CD14-positive monocyte (primary cell): ENCODE measurements around the gene CEP112. TPM values are rescaled to one million over a fixed set of nuclear protein-coding genes. Genes with fewer than 3 reads are reported as not detected.

Source experiments
- DNase-seq, 3 donors: peaks; one replicate each; pipeline ENCODE4 v3.0.0-alpha.2; 2011 to 2022
- H2AFZ ChIP-seq: 2 replicates; pipeline ENCODE4 v1.6.0; 2012; ENCODE audit warnings: mild to moderate bottlenecking, low read depth, low read length, inconsistent platforms; ENCODE audit not compliant: insufficient read depth, poor library complexity, severe bottlenecking
- H3K27ac ChIP-seq, 2 donors: 1 replicate in 1 of 2; 2 replicates in 1 of 2; pipeline ENCODE4 v1.5.1; 2012 to 2013; ENCODE audit warnings: low read length in 2 of 2, control low read depth in 1 of 2, inconsistent platforms in 1 of 2, low read depth in 1 of 2, mild to moderate bottlenecking in 1 of 2
- H3K27me3 ChIP-seq, 2 donors: one replicate each; pipeline versions ENCODE4 v1.6.0 to v1.6.1; 2011 to 2013; ENCODE audit warnings: low read length in 2 of 2; ENCODE audit not compliant: control insufficient read depth in 2 of 2, insufficient read depth in 2 of 2
- H3K36me3 ChIP-seq, 2 donors: replicated peaks in 1 of 2; 1 replicate in 1 of 2; 2 replicates in 1 of 2; pipeline versions ENCODE4 v1.5.1 to v1.6.1; 2012 to 2013; ENCODE audit warnings: low read length in 2 of 2, control low read depth in 1 of 2, inconsistent platforms in 1 of 2, mild to moderate bottlenecking in 1 of 2; ENCODE audit not compliant: insufficient read depth in 2 of 2, control insufficient read depth in 1 of 2
- H3K4me1 ChIP-seq, 2 donors: 1 replicate in 1 of 2; 2 replicates in 1 of 2; pipeline versions ENCODE4 v1.5.1 to v1.6.1; 2012 to 2013; ENCODE audit warnings: low read length in 2 of 2, control low read depth in 1 of 2, inconsistent platforms in 1 of 2, mild to moderate bottlenecking in 1 of 2, moderate library complexity in 1 of 2; ENCODE audit not compliant: insufficient read depth in 2 of 2, control insufficient read depth in 1 of 2
- H3K4me2 ChIP-seq: replicated peaks from 2 replicates; pipeline ENCODE3; 2012; ENCODE audit warnings: low read length, moderate library complexity, mild to moderate bottlenecking; ENCODE audit not compliant: poor library complexity, severe bottlenecking; ENCODE audit errors: extremely low read depth
- H3K4me3 ChIP-seq, 3 experiments: fragments of 200-600 bp in 1 of 3; sonication (generic) in 1 of 3; replicated peaks in 1 of 3; 1 replicate in 2 of 3; 2 replicates in 1 of 3; pipeline ENCODE4 v1.5.1; 2011 to 2013; ENCODE audit warnings: low read length in 3 of 3, mild to moderate bottlenecking in 3 of 3, control low read depth in 2 of 3, low read depth in 2 of 3, inconsistent platforms in 1 of 3, moderate library complexity in 1 of 3
- H3K79me2 ChIP-seq: 2 replicates; pipeline ENCODE4 v1.6.0; 2012; ENCODE audit warnings: mild to moderate bottlenecking, control low read depth, inconsistent platforms, low read length, moderate library complexity; ENCODE audit not compliant: insufficient read depth
- H3K9ac ChIP-seq: 2 replicates; pipeline ENCODE4 v1.6.0; 2017; ENCODE audit warnings: low read length, mild to moderate bottlenecking; ENCODE audit not compliant: insufficient read depth, poor library complexity, severe bottlenecking
- H3K9me3 ChIP-seq, 2 donors: replicated peaks in 1 of 2; 1 replicate in 1 of 2; 2 replicates in 1 of 2; pipeline versions ENCODE4 v1.5.1 to v1.6.1; 2012 to 2013; ENCODE audit warnings: low read length in 2 of 2, control low read depth in 1 of 2; ENCODE audit not compliant: control insufficient read depth in 1 of 2, insufficient read depth in 1 of 2
- H4K20me1 ChIP-seq: 2 replicates; pipeline ENCODE4 v1.6.0; 2012; ENCODE audit warnings: mild to moderate bottlenecking, low read length, control low read depth, moderate library complexity; ENCODE audit not compliant: insufficient read depth
- H3K27ac Mint-ChIP-seq, 7 donors: one replicate each; pipeline ENCODE4 v1.8.0; 2020; ENCODE audit warnings: mild to moderate bottlenecking in 7 of 7, mixed read lengths in 7 of 7, moderate library complexity in 6 of 7, inconsistent platforms in 2 of 7
- H3K27me3 Mint-ChIP-seq, 3 donors: one replicate each; pipeline ENCODE4 v1.8.0; 2021 to 2022; ENCODE audit warnings: low read depth in 3 of 3, mild to moderate bottlenecking in 3 of 3, mixed read lengths in 3 of 3, moderate library complexity in 3 of 3, inconsistent platforms in 1 of 3
- H3K36me3 Mint-ChIP-seq, 2 donors: one replicate each; pipeline ENCODE4 v1.8.0; 2020; ENCODE audit warnings: mixed read lengths in 2 of 2, inconsistent platforms in 1 of 2, mild to moderate bottlenecking in 1 of 2
- H3K4me1 Mint-ChIP-seq: one replicate; pipeline ENCODE4 v1.8.0; 2020; ENCODE audit warnings: mild to moderate bottlenecking, mixed read lengths
- H3K4me3 Mint-ChIP-seq, 2 donors: one replicate each; pipeline ENCODE4 v1.8.0; 2020; ENCODE audit warnings: mild to moderate bottlenecking in 2 of 2, mixed read lengths in 2 of 2, moderate library complexity in 1 of 2
- H3K9me3 Mint-ChIP-seq, 7 donors: one replicate each; pipeline ENCODE4 v1.8.0; 2020 to 2022; ENCODE audit warnings: mixed read lengths in 7 of 7, mild to moderate bottlenecking in 6 of 7, moderate library complexity in 6 of 7, inconsistent platforms in 2 of 7
- CTCF ChIP-seq: fragments of 200-600 bp; IDR thresholded peaks from one replicate; pipeline ENCODE4 v1.8.0; 2022; ENCODE audit warnings: antibody characterized with exemption, mild to moderate bottlenecking
- WGBS: methylation state at CpG from one replicate; pipeline ENCODE4 v1.1.5; 2013; ENCODE audit warnings: missing lambda C conversion rate; ENCODE audit not compliant: insufficient coverage; 5-methylcytosine and 5-hydroxymethylcytosine counted together
- intact Hi-C, 2 donors: fragments of 100-400 bp; cut with micrococcal nuclease; formaldehyde crosslinking; loops; one replicate each; pipeline versions ENCODE4 v1.15.0 to v1.15.1; 2023
- polyA plus RNA-seq, 3 donors: library from polyadenylated mRNA; depleted of rRNA in 1 of 3; unstranded in 2 of 3; stranded (reverse) in 1 of 3; fragments of 300-500 nt in 2 of 3; fragments of >200 nt in 1 of 3; fragmentation: Illumina TruSeq in 2 of 3; gene quantifications; 1 replicate in 2 of 3; 2 replicates in 1 of 3; pipeline ENCODE4 v1.2.3, GENCODE V29; 2012 to 2021

CEP112 gene
- polyA plus RNA-seq, 3 donors: 0.10 TPM; not detected in 2

DNA sequence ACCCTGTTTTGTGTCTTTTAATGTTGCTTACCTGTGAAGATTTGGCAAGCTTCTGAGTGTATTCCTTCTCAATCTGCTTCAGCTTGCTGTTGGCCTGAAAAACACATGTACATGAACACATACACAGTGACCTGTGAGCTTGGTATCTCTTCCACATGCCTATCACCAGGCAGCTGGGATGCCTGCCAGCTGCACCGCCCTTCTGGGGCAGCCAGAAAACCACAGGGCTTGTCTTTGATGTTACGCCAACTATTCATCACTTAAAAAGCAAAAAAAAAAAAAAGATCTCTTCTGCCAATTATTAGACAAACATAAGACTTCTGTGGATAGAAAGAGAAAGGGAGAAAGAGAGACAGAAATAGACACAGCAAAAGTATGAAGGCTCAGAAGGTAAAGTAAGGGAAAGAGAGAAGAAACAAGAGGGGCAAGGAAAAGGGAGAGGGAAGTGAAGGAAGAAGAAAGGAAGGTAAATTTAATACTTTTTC, 441.3 kb downstream of the CEP112 start:
- Mint-ChIP-seq H3K9me3 (peaks cover 0 to 4% (median 2%) of the 10 kb centered on the region in 7 donors), H3K36me3 (no peaks in the 10 kb centered on the region), H3K27ac (no peak overlapping the region), H3K27me3 (peaks cover 2 to 6% (median 3%) of the 10 kb centered on the region in 3 donors), H3K4me1 (no peaks in the 10 kb centered on the region), H3K4me3 (no peak overlapping the region)
- H3K4me2 ChIP-seq: no peak overlapping the region
- no CpG with 5 or more reads among the region's 2 CpGs for WGBS
- no peak overlapping the region for H3K4me3 ChIP-seq
- no peaks in the 10 kb centered on the region for H3K4me1 ChIP-seq
- no peak overlapping the region for H3K27ac ChIP-seq
- no peaks in the 10 kb centered on the region for H4K20me1 ChIP-seq
- H3K9ac ChIP-seq: no peak overlapping the region
- no peaks in the 10 kb centered on the region for H3K79me2 ChIP-seq
- no peak overlapping the region for H2AFZ ChIP-seq
- no peaks in the 10 kb centered on the region for H3K36me3 ChIP-seq
- no peak for TF ChIP-seq CTCF
- DNase-seq: no peak
- no peaks in the 10 kb centered on the region for H3K27me3 ChIP-seq
- intact Hi-C loops: no loop called here
- no peaks in the 10 kb centered on the region for H3K9me3 ChIP-seq

- Histone ChIP-seq H3K4me2 (no peak overlapping the region), H4K20me1 (no peaks in the 10 kb centered on the region), H3K27ac (no peak overlapping the region), H3K27me3 (no peaks in the 10 kb centered on the region), H3K4me3 (no peak overlapping the region), H3K4me1 (no peaks in the 10 kb centered on the region), H3K79me2 (no peaks in the 10 kb centered on the region), H2AFZ (no peak overlapping the region), H3K36me3 (no peaks in the 10 kb centered on the region), H3K9ac (no peak overlapping the region), H3K9me3 (no peaks in the 10 kb centered on the region)
- intact Hi-C loops: no loop called here
- H3K4me3 Mint-ChIP-seq: no peak overlapping the region
- no peak for DNase-seq
- peaks cover 2 to 6% (median 3%) of the 10 kb centered on the region in 3 donors for H3K27me3 Mint-ChIP-seq
- no CpG with 5 or more reads among the region's 1 CpG for WGBS
- no peaks in the 10 kb centered on the region for H3K36me3 Mint-ChIP-seq
- TF ChIP-seq CTCF: no peak
- H3K27ac Mint-ChIP-seq: no peak overlapping the region
- peaks cover 0 to 4% (median under 1%) of the 10 kb centered on the region in 7 donors for H3K9me3 Mint-ChIP-seq
- H3K4me1 Mint-ChIP-seq: no peaks in the 10 kb centered on the region
Measured at GRCh38 chr17:65750166-65750565, 441.8 kb downstream of the CEP112 start.
